ENCODE measurements around the gene PDCD2.
A peak's percentile ranks its signal among the peaks of the same experiment; 100 is the strongest.
"Not testable (repeated sequence)": the region's sequence is repeated elsewhere in the genome, so short reads cannot be mapped to it uniquely, and the experiment has no call there.

Gene PDCD2

GRCh38 chr6:170584181-170584953, at the start of gene PDCD2:
TSS of gene PDCD2 (minus strand) at chr6:170584637. CDS start at chr6:170584581, 56 bp downstream.
- DNase-seq: peak; percentile 73

- not testable (repeated sequence) for DNase-seq
Observed at GRCh38 chr6:170616020-170616554, 31.6 kb upstream of the PDCD2 start.

GRCh38 chr6:170612256-170612804, 27.9 kb upstream of the PDCD2 start:
- DNase-seq: not testable (repeated sequence)

DNA sequence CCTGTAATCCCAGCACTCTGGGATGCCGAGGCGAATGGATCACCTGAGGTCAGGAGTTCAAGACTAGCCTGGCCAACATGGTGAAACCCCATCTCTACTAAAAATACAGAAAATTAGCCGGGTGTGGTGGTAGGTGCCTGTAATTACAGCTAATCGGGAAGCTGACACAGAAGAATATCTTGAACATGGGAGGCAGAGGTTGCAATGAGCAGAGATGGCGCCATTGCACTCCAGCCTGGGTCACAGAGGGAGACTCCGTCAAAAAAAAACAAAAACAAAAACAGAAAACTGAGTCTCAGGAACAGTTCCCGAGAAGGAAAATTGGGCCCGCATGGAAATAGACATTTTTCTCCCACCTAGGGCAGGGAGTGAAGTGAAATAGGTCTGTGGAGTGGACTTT, 24.8 kb upstream of the PDCD2 start:
- DNase-seq: not testable (repeated sequence)

DNA sequence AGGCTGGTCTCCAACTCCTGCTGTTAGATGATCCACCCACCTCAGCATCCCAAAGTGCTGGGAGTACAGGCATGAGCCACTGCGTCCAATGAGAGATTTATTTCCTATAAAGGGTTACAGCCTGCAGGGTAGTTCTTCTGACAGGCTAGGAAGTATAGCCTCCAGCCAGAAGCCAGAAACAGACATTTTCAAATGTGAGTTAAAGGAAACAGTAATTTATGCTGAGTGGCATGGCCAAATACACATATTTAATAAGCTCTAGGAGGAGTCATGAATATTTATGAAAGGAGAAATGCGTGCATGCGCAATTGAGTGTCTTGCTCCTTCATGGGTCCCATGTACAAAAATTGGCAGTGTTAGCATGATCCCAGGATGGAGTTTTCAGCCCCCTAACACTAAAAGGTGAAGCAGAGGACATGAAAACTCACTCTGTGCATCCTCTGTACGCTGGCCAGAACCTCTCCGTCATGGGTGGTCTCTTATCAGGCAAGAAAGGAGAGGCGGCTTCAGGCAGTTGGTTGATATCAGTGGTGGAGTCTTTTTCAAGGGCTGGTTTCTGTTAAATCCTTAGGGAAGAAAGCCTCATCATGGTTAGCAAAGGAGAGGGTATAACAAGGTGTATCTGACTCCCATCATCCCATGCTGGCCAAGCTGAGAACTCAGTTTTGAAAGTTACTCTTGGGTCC, 21.3 kb upstream of the PDCD2 start:
- no peak for DNase-seq

GRCh38 chr6:170597278-170597677, 12.8 kb upstream of the PDCD2 start:
- DNase-seq: no peak

DNA sequence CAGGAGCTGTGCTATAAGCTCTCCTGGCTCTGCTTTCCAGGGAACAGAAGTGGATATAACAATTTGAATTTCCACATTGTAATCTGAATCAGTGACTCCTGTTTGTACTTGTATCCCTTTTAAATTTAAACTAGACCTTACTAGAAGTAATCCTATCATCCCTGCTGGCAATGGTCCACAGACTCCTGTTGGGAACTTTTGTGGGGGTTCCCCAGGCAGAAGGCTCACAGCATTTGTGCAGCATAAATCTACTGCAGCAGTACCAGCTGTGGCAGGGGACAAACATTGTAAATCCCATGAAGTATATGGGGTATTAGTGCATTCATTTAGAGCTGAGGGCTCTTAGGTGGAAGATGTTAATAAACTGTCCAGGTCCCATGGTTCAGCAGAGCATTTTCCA, 12.0 kb upstream of the PDCD2 start:
- no peak for DNase-seq

- no peak for DNase-seq
Observed at GRCh38 chr6:170590725-170591124, 6.3 kb upstream of the PDCD2 start.

DNA sequence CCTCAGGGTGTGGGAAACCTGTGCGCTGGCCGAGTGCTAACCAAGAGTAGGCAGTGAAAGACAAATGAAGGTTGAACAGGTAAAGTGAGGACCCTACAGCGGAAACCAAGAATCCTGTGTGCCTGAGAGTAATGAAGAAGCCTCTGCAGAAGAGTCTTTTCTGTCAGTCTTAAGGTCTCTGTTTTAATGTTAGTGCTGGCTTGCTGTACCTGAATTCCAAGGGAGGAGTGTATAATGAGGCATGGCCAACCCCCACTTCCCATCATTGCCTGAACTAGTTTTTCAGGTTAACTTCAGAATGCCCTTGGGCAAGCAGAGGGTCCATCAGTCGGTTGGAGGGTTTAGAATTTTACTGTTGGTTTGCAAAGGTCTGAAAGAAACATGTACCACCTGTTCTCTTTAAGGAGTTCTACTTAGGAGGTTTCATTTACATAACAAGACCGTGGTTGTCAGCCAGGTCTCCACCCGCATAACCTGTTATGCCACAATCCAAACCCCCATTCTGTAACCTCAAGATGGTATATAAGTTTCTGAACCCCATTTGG, 589 bp upstream of the PDCD2 start:
- no peak for DNase-seq

- no peak for DNase-seq
Observed at GRCh38 chr6:170583756-170584180, 669 bp downstream of the PDCD2 start.

DNA sequence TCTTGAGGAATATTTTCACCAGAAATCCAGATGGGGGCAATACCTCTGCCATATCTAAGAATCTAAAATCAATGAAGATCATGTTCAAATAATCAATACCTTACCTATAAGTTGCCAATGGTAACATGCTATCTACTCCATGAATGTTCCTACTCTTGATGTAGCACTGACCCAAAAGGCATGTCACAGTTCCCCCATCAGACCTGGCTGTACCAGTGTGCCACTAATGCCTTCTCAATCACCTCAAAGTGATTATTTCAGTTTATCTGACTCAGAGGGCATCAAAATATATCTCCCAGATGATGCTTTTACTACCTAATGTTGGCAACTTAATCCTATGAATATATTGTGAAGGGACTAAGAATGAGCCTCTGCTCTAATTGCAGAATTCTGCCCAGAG, 5.5 kb downstream of the PDCD2 start:
- DNase-seq: no peak

DNA sequence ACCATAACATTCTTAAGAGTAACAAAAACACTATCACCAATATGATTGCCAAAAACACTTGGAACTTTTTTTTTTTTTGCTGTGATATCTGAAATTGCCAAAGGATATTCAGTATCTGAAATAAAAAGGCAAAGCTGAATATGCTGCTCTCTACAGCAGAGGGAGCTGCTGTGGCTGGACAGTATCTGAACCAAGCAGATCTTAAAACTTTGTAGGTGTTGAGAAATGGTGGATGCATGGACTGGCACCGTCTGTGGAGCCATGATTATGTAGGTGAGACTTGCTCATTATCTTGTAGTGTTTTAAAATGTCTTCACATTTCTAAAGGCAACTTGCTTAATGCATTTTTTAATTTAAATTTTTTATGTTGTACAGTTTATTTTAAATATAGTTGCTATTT, 9.2 kb downstream of the PDCD2 start:
- no peak for DNase-seq

DNA sequence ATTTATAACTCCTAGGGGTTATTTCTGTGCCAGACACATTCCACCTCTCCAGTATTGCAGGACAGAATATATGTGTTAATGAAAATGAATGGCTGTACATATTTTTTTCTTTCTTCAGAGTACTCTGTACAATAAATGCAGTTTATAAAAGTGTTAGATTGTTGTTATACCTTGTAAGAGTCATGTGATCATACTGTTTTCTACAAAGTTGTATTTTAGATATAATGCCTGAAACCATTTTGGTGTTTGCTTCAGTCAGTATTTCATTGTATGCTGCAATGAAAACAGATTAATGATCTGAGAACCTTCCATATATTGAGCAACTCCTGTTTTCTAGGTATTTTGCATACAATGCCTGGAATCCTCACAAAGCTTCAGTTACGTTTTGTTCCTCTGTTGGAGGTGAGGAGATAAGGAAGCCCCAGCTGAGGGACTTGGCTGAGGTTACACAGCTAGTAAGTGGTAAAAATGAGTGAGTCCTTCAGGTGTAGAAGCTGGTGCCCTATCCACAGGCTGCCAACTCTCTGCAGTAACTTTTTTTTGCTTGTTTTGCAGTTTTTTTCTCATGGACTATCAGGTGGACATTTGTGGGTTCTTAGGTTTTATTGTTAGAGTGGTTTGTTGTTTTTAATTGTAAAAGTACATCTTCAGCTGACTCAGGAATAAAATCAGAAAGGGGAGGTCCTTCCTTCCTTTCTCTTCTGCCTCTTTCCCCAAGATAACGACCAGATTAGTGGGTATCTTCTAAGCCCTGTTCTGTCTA, 11.6 kb downstream of the PDCD2 start:
- no peak for DNase-seq

GRCh38 chr6:170564936-170565530, 19.4 kb downstream of the PDCD2 start:
- DNase-seq: no peak

GRCh38 chr6:170561555-170561954, 22.9 kb downstream of the PDCD2 start:
- no peak for DNase-seq

DNA sequence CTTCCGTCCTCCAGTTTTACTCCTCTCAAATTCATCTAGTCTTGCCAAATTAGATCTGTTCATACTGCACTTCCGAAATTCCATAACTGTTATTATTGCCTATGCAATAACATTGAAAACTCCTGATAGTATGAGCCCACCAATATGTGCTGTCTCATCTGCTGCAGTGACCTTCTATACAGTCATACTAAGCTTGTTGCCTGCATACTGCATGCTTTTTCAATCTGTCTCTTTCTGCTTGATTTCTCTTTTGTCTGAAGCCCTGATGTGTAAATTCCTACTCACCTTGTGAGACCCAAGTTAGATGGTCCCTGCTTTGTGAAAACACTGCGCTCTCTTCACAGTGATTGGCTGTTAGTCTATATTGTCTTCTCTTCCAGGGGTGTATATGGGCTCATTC, 29.1 kb downstream of the PDCD2 start:
- DNase-seq: no peak

DNA sequence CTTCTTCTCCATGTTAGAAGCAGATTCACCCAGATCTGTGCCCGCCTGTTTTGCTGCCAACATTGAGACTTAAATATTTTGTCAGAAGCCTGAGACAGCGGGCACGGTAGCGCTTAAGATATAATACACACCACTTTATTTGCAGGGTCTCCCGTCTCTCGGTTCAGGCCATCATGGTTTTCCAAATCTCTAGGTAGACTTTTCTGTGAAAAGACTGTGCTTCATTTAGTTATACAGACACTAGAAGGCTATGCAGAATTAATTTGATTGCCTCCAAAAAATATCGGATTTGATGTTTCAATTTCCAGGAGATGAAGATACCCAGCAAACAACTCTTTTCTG, 29.7 kb downstream of the PDCD2 start:
- DNase-seq: no peak

DNA sequence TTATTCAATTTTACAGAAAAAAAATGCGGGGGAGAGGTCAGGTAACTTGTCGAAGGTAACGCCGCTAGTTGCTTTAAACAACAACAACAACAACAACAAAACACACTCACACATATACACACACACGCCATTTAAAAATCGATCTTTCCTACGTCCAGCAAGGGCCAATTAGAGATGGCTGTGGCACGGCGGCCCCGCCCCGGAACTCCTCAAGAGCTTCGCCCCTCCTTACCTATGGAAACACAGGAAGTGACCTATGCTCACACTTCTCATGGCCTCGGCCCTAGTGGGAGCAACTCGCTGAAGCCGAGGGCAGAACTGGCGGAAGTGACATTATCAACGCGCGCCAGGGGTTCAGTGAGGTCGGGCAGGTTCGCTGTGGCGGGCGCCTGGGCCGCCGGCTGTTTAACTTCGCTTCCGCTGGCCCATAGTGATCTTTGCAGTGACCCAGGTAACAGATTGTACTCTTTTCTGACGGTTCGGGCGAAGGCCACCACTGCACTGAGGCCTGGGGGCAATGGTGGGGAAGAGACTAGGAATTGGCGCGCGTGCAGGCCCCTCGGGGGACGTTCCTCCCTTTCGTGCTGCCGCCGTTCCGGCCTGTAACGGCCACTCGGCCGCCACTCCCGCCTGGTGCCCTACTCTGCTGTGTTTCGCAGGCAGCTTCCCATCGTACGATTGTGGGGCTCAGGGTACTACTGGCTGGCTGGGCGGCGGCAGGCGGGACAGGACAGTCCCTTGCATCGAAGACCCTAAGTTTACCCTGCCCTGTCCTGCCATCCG, 30.2 kb downstream of the PDCD2 start, which contains the start of gene TBP:
TBP (plus strand) TSS at position 357 of the 783 bp plus-strand sequence. CDS start 2,661 bp downstream, outside the sequence.
- peak; percentile 95 for DNase-seq

DNA sequence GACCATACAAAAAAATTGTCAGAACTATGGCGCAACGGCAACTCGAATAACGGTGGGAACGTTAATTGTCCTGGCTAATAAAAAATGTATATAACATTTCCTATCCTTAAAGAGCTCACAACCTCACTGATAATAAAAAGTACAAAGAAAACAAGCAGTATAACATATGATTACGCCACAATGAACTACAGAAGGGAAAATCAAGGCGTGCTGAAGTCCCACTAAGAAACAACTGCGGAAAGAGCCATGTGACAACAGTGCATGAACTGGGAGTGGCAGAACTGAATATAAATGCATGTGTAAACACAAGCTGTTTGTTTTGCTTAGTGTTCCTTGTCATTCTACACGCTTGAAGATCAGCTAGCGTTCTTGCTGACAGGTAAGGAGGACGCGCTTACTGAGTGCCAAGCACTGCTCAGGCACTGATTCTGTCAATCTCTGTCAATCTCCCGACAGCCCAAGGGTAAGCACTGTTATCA, 30.9 kb downstream of the PDCD2 start:
- DNase-seq: peak; percentile 36

DNA sequence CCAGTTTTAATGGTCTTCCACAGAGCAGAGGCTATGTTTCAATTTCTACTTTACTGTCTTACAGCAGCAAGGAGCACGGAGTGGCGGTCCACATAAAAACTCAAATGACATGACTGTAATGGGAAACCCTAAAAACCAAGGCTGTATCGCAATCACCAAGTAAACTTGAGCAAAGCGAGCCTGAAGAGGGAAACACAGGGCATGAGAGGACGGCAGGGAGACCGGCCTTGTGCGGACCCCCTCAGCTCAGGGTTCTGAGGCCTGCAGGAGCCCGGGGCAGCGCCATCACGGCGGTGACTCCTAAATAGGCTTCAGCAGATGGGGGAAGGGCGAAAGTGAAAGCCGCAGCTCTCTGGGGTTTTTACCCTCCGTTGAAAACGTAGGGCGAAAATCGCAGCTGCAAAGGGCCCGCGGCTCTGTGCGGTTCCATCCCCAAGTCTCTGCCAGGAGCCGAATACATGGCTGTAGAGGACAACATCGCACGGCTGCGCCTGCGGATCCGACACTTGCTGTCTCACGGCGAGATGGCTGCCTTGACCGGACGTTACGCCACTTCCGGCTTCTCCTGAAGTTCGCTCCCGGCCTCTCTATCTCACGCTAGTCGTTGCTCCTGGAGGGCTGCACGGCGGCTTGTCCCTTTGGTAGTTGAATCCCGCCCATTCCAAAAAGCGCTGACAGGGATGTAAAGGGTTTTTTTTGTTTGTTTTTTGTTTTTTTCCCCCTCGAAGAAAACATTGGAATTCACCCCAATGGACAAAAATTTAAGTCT, 31.5 kb downstream of the PDCD2 start, which contains the start of gene PSMB1:
PSMB1 (minus strand) TSS at position 543 of the 769 bp plus-strand sequence; CDS start at position 478, 65 bp downstream.
- peak; percentile 68 for DNase-seq
